T-cell (primary cell): ENCODE results near the gene NPAS3. TPM values are rescaled to one million over a fixed set of nuclear protein-coding genes. Genes with fewer than 3 reads are reported as not detected.

Experiments used
- ATAC-seq, 4 experiments: fragments of 200-7000 bp in 3 of 4; fragments of 150-1000 bp in 1 of 4; cut with Tn5 transposase; replicated peaks in 1 of 4; 1 replicate in 3 of 4; 2 replicates in 1 of 4; pipeline ENCODE4 v1.10.0; 2021; ENCODE audit warnings: moderate library complexity in 3 of 4, mild to moderate bottlenecking in 2 of 4, moderate number of reproducible peaks in 1 of 4
- CTCF ChIA-PET, 2 donors: fragments of 300-600 bp; sonication (Branson Sonifier 250); formaldehyde crosslinking; loops; one replicate each; lab custom pipeline; 2022; ENCODE audit warnings: antibody characterized with exemption in 2 of 2; lab: Charles Lee
- POLR2A ChIA-PET, 2 donors: fragments of 300-600 bp; sonication (Branson Sonifier 250); formaldehyde crosslinking; loops; one replicate each; lab custom pipeline; 2022; ENCODE audit warnings: antibody characterized with exemption in 2 of 2; lab: Charles Lee
- DNase-seq, 35 experiments: peaks; one replicate each; pipeline versions ENCODE4 v3.0.0 to v3.0.0-alpha.2; 2013 to 2023
- H3K27ac ChIP-seq: one replicate; pipeline ENCODE4 v1.5.1; 2013; ENCODE audit warnings: low read length
- H3K27me3 ChIP-seq, 2 experiments: replicated peaks in 1 of 2; 1 replicate in 1 of 2; 2 replicates in 1 of 2; pipeline versions ENCODE4 v1.6.1 to v1.7.0; 2013; ENCODE audit warnings: low read length in 1 of 2, mixed read lengths in 1 of 2; ENCODE audit not compliant: control insufficient read depth in 2 of 2, insufficient read depth in 2 of 2; ENCODE audit errors: extremely low read depth in 1 of 2
- H3K36me3 ChIP-seq, 2 donors: 1 replicate in 1 of 2; 2 replicates in 1 of 2; pipeline versions ENCODE4 v1.6.1 to v1.7.0; 2013; ENCODE audit warnings: low read length in 1 of 2; ENCODE audit not compliant: control insufficient read depth in 2 of 2, insufficient read depth in 1 of 2; ENCODE audit errors: extremely low read depth in 1 of 2
- H3K4me1 ChIP-seq, 2 experiments: 1 replicate in 1 of 2; 2 replicates in 1 of 2; pipeline versions ENCODE4 v1.6.1 to v1.7.0; 2013; ENCODE audit warnings: low read length in 2 of 2, mixed read lengths in 1 of 2; ENCODE audit not compliant: insufficient read depth in 2 of 2, control insufficient read depth in 1 of 2; ENCODE audit errors: extremely low read depth in 1 of 2
- H3K4me3 ChIP-seq, 2 donors: 1 replicate in 1 of 2; 2 replicates in 1 of 2; pipeline versions ENCODE4 v1.5.1 to v1.7.0; 2013; ENCODE audit warnings: mild to moderate bottlenecking in 2 of 2, low read length in 1 of 2, moderate library complexity in 1 of 2; ENCODE audit not compliant: control insufficient read depth in 1 of 2; ENCODE audit errors: extremely low read depth in 1 of 2
- H3K9me3 ChIP-seq: 2 replicates; pipeline ENCODE4 v1.7.0; 2013
- H3K27ac Mint-ChIP-seq, 2 donors: one replicate each; pipeline ENCODE4 v1.8.0; 2020 to 2021; ENCODE audit warnings: mild to moderate bottlenecking in 2 of 2, mixed read lengths in 2 of 2
- H3K27me3 Mint-ChIP-seq, 2 donors: one replicate each; pipeline ENCODE4 v1.8.0; 2021 to 2022; ENCODE audit warnings: mixed read lengths in 2 of 2
- H3K36me3 Mint-ChIP-seq: one replicate; pipeline ENCODE4 v1.8.0; 2021; ENCODE audit warnings: mixed read lengths
- H3K4me1 Mint-ChIP-seq, 3 donors: one replicate each; pipeline ENCODE4 v1.8.0; 2020 to 2022; ENCODE audit warnings: mixed read lengths in 3 of 3, mild to moderate bottlenecking in 1 of 3
- H3K4me3 Mint-ChIP-seq, 3 donors: one replicate each; pipeline ENCODE4 v1.8.0; 2020 to 2022; ENCODE audit warnings: mild to moderate bottlenecking in 3 of 3, mixed read lengths in 3 of 3, moderate library complexity in 3 of 3
- H3K9me3 Mint-ChIP-seq, 3 donors: one replicate each; pipeline ENCODE4 v1.8.0; 2020 to 2022; ENCODE audit warnings: mixed read lengths in 3 of 3
- WGBS: methylation state at CpG from one replicate; pipeline ENCODE4 v1.1.5; 2013; ENCODE audit warnings: missing lambda C conversion rate; ENCODE audit not compliant: insufficient coverage; 5-methylcytosine and 5-hydroxymethylcytosine counted together
- total RNA-seq, 35 experiments: library from RNA in 6 of 35; stranded (reverse) in 6 of 35; fragments of 120-200 nt in 1 of 35; gene quantifications; one replicate each; pipeline versions ENCODE4 v1.2.1 to v1.2.4 and lab custom pipeline; 2013 to 2026

NPAS3 gene
- total RNA-seq, 5 donors from 2014 or later (not counting 1 experiment from before 2014, with no cell fraction given), result 0.10 TPM; not detected in 4

DNA sequence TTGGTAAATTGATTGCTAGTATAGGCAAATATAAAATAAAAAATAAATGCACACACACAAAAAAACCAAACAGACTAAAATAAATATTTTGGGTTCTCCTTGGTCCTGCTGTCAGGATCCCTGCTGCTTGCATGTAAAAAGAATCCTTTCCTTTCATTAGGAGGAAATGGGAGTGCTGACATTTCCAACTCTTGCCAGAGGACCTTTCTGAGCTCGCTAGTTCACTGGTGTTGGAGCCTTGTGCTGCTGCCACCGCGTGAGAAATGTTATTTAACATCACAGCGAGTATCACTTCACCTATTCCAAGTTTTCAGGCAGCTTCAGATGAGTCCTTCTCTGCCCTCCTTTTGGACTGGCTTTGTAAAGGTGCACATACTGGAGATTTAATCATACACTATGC, 358.9 kb downstream of the NPAS3 start:
- no peaks in the 10 kb centered on the region for H3K27me3 ChIP-seq
- no peaks in the 10 kb centered on the region for H3K4me1 ChIP-seq
- 74% methylated on average over 4 of the region's 4 CpGs for WGBS
- ChIA-PET CTCF (no interaction called here), POLR2A (no interaction called here)
- H3K27ac Mint-ChIP-seq, result no peak overlapping the region
- H3K36me3 ChIP-seq, result no peaks in the 10 kb centered on the region
- DNase-seq (no peak), ATAC-seq (no peak)
- H3K4me3 ChIP-seq, result no peak overlapping the region
- H3K36me3 Mint-ChIP-seq, result no peaks in the 10 kb centered on the region
- no peaks in the 10 kb centered on the region for H3K9me3 ChIP-seq
- no peak overlapping the region for H3K27ac ChIP-seq
- H3K4me1 Mint-ChIP-seq, result no peaks in the 10 kb centered on the region
- H3K27me3 Mint-ChIP-seq, result no peaks in the 10 kb centered on the region
- peaks cover 0 to 2% (median 0%) of the 10 kb centered on the region in 3 donors for H3K9me3 Mint-ChIP-seq
- no peak overlapping the region for H3K4me3 Mint-ChIP-seq

GRCh38 chr14:33307691-33308251, 369.1 kb downstream of the NPAS3 start:
- Histone ChIP-seq H3K27ac (no peak overlapping the region), H3K4me1 (no peaks in the 10 kb centered on the region), H3K36me3 (no peaks in the 10 kb centered on the region), H3K4me3 (no peak overlapping the region), H3K27me3 (no peaks in the 10 kb centered on the region), H3K9me3 (no peaks in the 10 kb centered on the region)
- Mint-ChIP-seq H3K4me3 (no peak overlapping the region), H3K4me1 (no peaks in the 10 kb centered on the region), H3K36me3 (no peaks in the 10 kb centered on the region), H3K27ac (no peak overlapping the region), H3K27me3 (no peaks in the 10 kb centered on the region), H3K9me3 (peaks cover 0 to 3% (median 0%) of the 10 kb centered on the region in 3 donors)
- POLR2A ChIA-PET, result no interaction called here
- CTCF ChIA-PET, result no interaction called here
- ATAC-seq (no peak), DNase-seq (no peak)
- WGBS, result 90% methylated on average over 5 of the region's 11 CpGs

GRCh38 chr14:33309106-33309505, 370.4 kb downstream of the NPAS3 start:
- peaks cover 0 to 3% (median 0%) of the 10 kb centered on the region in 3 donors for H3K9me3 Mint-ChIP-seq
- no peaks in the 10 kb centered on the region for H3K36me3 Mint-ChIP-seq
- H3K27ac ChIP-seq, result no peak overlapping the region
- no peaks in the 10 kb centered on the region for H3K9me3 ChIP-seq
- no peak overlapping the region for H3K27ac Mint-ChIP-seq
- ChIA-PET CTCF (no interaction called here), POLR2A (no interaction called here)
- H3K27me3 Mint-ChIP-seq, result no peaks in the 10 kb centered on the region
- DNase-seq (no peak), ATAC-seq (no peak)
- H3K4me3 Mint-ChIP-seq, result no peak overlapping the region
- no peak overlapping the region for H3K4me3 ChIP-seq
- H3K36me3 ChIP-seq, result no peaks in the 10 kb centered on the region
- no peaks in the 10 kb centered on the region for H3K27me3 ChIP-seq
- H3K4me1 ChIP-seq, result no peaks in the 10 kb centered on the region
- 71% methylated on average over 3 of the region's 4 CpGs for WGBS
- H3K4me1 Mint-ChIP-seq, result no peaks in the 10 kb centered on the region

- Histone ChIP-seq H3K27ac (no peak overlapping the region), H3K9me3 (no peaks in the 10 kb centered on the region), H3K4me3 (no peak overlapping the region), H3K36me3 (no peaks in the 10 kb centered on the region), H3K4me1 (no peaks in the 10 kb centered on the region), H3K27me3 (no peaks in the 10 kb centered on the region)
- Mint-ChIP-seq H3K4me3 (no peak overlapping the region), H3K27me3 (no peaks in the 10 kb centered on the region), H3K27ac (no peak overlapping the region), H3K9me3 (peaks cover 0 to 12% (median 0%) of the 10 kb centered on the region in 3 donors), H3K4me1 (no peaks in the 10 kb centered on the region), H3K36me3 (no peaks in the 10 kb centered on the region)
- WGBS, result 88% methylated on average over 3 of the region's 3 CpGs
- ATAC-seq (no peak), DNase-seq (no peak)
- CTCF ChIA-PET, result no interaction called here
- POLR2A ChIA-PET, result no interaction called here
These were observed 376.5 kb downstream of the NPAS3 start for GRCh38 chr14:33315217-33315616.

DNA sequence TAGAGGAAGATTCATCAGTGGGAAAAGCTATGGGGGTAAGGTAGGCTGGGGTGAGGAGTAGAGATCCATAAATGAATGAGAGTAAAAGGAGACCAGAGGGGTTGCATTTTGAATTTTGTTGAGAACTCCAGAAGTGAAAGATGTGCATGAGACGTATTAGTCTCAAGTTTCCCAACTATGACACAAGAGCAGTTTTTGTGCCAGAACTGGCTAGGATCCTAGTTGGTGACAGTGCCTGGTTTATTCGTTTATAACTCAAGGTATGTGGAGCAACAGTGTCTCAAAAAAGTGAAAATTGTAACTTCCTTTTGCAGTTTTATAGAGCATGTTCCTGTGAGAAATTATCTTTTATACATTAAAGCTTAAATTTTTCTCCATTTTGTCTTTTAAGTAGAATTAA, 377.0 kb downstream of the NPAS3 start:
- H3K4me3 ChIP-seq, result no peak overlapping the region
- CTCF ChIA-PET, result no interaction called here
- no peak overlapping the region for H3K27ac Mint-ChIP-seq
- peaks cover 0 to 12% (median 0%) of the 10 kb centered on the region in 3 donors for H3K9me3 Mint-ChIP-seq
- H3K4me1 ChIP-seq, result no peaks in the 10 kb centered on the region
- no peak for ATAC-seq
- H3K9me3 ChIP-seq, result no peaks in the 10 kb centered on the region
- H3K27me3 Mint-ChIP-seq, result no peaks in the 10 kb centered on the region
- H3K4me1 Mint-ChIP-seq, result no peaks in the 10 kb centered on the region
- H3K36me3 Mint-ChIP-seq, result no peaks in the 10 kb centered on the region
- no peak overlapping the region for H3K4me3 Mint-ChIP-seq
- WGBS, result 80% methylated on average over 1 of the region's 2 CpGs
- H3K27ac ChIP-seq, result no peak overlapping the region
- H3K36me3 ChIP-seq, result no peaks in the 10 kb centered on the region
- H3K27me3 ChIP-seq, result no peaks in the 10 kb centered on the region
- POLR2A ChIA-PET, result no interaction called here
- no peak for DNase-seq

DNA sequence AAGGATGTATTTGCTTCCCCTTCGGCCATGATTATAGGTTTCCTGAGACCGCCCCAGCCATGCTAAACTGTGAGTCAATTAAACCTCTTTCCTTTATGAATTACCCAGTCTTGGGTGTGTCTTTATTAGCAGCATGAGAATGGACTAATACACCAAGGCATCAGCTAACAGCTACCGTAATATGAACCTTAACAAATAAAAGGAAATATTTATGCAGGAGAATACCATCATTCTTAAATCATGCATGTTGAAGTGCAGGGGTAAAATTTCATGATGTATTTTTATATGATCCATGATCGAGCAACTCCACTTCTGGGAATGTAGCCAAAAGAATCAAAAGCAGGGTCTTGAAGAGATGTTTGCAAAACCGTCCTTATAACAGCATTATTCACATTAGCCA, 379.0 kb downstream of the NPAS3 start:
- peaks cover 0 to 12% (median 0%) of the 10 kb centered on the region in 3 donors for H3K9me3 Mint-ChIP-seq
- Histone ChIP-seq H3K36me3 (no peaks in the 10 kb centered on the region), H3K4me3 (no peak overlapping the region), H3K9me3 (no peaks in the 10 kb centered on the region), H3K27ac (no peak overlapping the region), H3K4me1 (no peaks in the 10 kb centered on the region), H3K27me3 (no peaks in the 10 kb centered on the region)
- ATAC-seq (no peak), DNase-seq (no peak)
- H3K4me1 Mint-ChIP-seq, result no peaks in the 10 kb centered on the region
- ChIA-PET POLR2A (no interaction called here), CTCF (no interaction called here)
- no peaks in the 10 kb centered on the region for H3K36me3 Mint-ChIP-seq
- WGBS, result no CpG with 5 or more reads among the region's 5 CpGs
- H3K27me3 Mint-ChIP-seq, result no peaks in the 10 kb centered on the region
- H3K27ac Mint-ChIP-seq, result no peak overlapping the region
- no peak overlapping the region for H3K4me3 Mint-ChIP-seq

GRCh38 chr14:33323979-33324378, 385.3 kb downstream of the NPAS3 start:
- no peaks in the 10 kb centered on the region for H3K36me3 Mint-ChIP-seq
- no peak overlapping the region for H3K27ac ChIP-seq
- no peaks in the 10 kb centered on the region for H3K4me1 Mint-ChIP-seq
- no peaks in the 10 kb centered on the region for H3K27me3 ChIP-seq
- 73% methylated on average over 2 of the region's 7 CpGs for WGBS
- DNase-seq (no peak), ATAC-seq (no peak)
- CTCF ChIA-PET, result interaction anchor here in 1 of 2 donors (0.6 kb wide), 1 partner anchor 1490 kb away, joined by 3 read pairs; no protein-coding TSS in a partner anchor
- no peaks in the 10 kb centered on the region for H3K9me3 ChIP-seq
- no peaks in the 10 kb centered on the region for H3K4me1 ChIP-seq
- H3K36me3 ChIP-seq, result no peaks in the 10 kb centered on the region
- POLR2A ChIA-PET, result no interaction called here
- H3K9me3 Mint-ChIP-seq, result peaks cover 0 to 6% (median 0%) of the 10 kb centered on the region in 3 donors
- H3K4me3 Mint-ChIP-seq, result no peak overlapping the region
- H3K27me3 Mint-ChIP-seq, result no peaks in the 10 kb centered on the region
- H3K27ac Mint-ChIP-seq, result no peak overlapping the region
- no peak overlapping the region for H3K4me3 ChIP-seq
